Measurements from ENCODE around the gene OR52I1. TPM values are rescaled to one million over a fixed set of nuclear protein-coding genes. Genes with fewer than 3 reads are reported as not detected.

OR52I1 gene
- total RNA-seq, 2 experiments from 2014 or later: not detected

GRCh38 chr11:4605057-4605456, 11.2 kb downstream of the OR52I1 start:
- TF ChIP-seq, protein P1, sequence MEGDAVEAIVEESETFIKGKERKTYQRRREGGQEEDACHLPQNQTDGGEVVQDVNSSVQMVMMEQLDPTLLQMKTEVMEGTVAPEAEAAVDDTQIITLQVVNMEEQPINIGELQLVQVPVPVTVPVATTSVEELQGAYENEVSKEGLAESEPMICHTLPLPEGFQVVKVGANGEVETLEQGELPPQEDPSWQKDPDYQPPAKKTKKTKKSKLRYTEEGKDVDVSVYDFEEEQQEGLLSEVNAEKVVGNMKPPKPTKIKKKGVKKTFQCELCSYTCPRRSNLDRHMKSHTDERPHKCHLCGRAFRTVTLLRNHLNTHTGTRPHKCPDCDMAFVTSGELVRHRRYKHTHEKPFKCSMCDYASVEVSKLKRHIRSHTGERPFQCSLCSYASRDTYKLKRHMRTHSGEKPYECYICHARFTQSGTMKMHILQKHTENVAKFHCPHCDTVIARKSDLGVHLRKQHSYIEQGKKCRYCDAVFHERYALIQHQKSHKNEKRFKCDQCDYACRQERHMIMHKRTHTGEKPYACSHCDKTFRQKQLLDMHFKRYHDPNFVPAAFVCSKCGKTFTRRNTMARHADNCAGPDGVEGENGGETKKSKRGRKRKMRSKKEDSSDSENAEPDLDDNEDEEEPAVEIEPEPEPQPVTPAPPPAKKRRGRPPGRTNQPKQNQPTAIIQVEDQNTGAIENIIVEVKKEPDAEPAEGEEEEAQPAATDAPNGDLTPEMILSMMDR (IDR thresholded peaks at IDR 0.05): no peak
- Mint-ChIP-seq H3K36me3 (ENCODE audit: low read depth) (peaks cover 54% of the 10 kb centered on the region), H3K4me3 (peak overlapping the region; percentile 16), H3K9me3 (peaks cover 3% of the 10 kb centered on the region), H3K27ac (no peak overlapping the region), H3K4me1 (ENCODE audit: low read depth) (peaks cover 46% of the 10 kb centered on the region), H3K27me3 (no peaks in the 10 kb centered on the region)
- Histone ChIP-seq H3K4me3 (ENCODE audit: low read length) (no peak overlapping the region), H3K9me3 (ENCODE audit: control insufficient read depth in 1 of 2, insufficient read depth in 1 of 2, low read length in 2 of 2) (no peaks in the 10 kb centered on the region), H3K36me3 (ENCODE audit: insufficient read depth, low read length) (peaks cover 49% of the 10 kb centered on the region), H3K27ac (ENCODE audit: low read depth in 1 of 2, low read length in 2 of 2) (no peak overlapping the region), H3K4me1 (ENCODE audit: insufficient read depth, low read length) (peaks cover 20% of the 10 kb centered on the region), H3K27me3 (ENCODE audit: control insufficient read depth in 1 of 2, insufficient read depth in 2 of 2, low read length in 2 of 2) (no peaks in the 10 kb centered on the region)
- ATAC-seq (ENCODE audit: poor library complexity) (no peak), DNase-seq (no peak)
- ChIA-PET CTCF (no interaction called here), POLR2A (no interaction called here)
- intact Hi-C loops (cut with DNase I, micrococcal nuclease): loop anchor here in 1 of 2 experiments (5.0 to 10.0 kb wide), 3 partner anchors 213 to 1632 kb away; partner anchors contain the start of genes CNGA4 and TRIM21

DNA sequence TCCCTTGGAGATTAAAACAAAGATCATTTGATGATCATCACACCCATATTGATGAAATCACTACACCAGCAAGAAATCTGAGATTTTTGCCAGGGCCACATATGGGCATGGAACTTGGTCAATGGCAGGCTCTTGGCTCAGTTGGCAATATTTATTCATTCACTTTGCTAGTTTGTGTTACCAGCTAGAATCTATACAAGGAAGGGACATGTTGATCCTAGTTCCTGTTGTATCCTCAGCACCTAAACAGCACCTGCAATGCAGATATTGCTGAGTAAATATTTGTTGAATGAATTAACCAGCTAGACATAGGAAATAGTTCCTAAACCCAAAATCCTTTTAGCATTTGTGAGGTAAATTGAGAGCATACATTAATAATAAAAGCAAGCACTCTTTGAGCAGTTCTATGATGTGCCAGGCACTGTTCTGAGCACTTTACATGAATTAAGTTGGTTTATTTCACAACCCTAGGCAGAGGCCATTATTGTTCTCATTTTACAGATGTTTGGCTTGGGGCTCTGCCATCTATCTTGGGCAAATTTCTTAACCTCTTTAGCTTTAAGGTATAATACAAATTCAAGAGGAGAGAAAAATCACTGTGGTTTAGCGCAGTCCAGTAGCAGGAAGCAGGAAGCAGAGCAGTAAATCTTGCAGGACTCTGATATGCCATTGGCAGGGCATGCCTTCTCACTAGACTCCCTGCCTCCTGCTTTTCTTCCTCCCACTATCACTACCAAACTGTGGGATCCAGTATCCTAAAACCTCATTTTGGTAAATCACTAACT, 12.6 kb downstream of the OR52I1 start:
- CTCF ChIA-PET: interaction anchor here (1.3 kb wide), 1 partner anchor 31 kb away, joined by 5 read pairs; the partner anchor contains the start of gene OR51D1
- Histone ChIP-seq H3K36me3 (ENCODE audit: insufficient read depth, low read length) (peaks cover 36% of the 10 kb centered on the region), H3K27me3 (ENCODE audit: control insufficient read depth in 1 of 2, insufficient read depth in 2 of 2, low read length in 2 of 2) (no peaks in the 10 kb centered on the region), H3K4me1 (ENCODE audit: insufficient read depth, low read length) (peaks cover 23% of the 10 kb centered on the region), H3K9me3 (ENCODE audit: control insufficient read depth in 1 of 2, insufficient read depth in 1 of 2, low read length in 2 of 2) (no peaks in the 10 kb centered on the region), H3K27ac (ENCODE audit: low read depth in 1 of 2, low read length in 2 of 2) (no peak overlapping the region), H3K4me3 (ENCODE audit: low read length) (no peak overlapping the region)
- Mint-ChIP-seq H3K27me3 (no peaks in the 10 kb centered on the region), H3K4me1 (ENCODE audit: low read depth) (peaks cover 53% of the 10 kb centered on the region), H3K4me3 (peak overlapping the region; percentile 87), H3K27ac (peak overlapping the region; percentile 86), H3K36me3 (ENCODE audit: low read depth) (peaks cover 41% of the 10 kb centered on the region), H3K9me3 (peaks cover 3% of the 10 kb centered on the region)
- ATAC-seq (ENCODE audit: poor library complexity): no peak
- no peak for DNase-seq
- POLR2A ChIA-PET: no interaction called here
- TF ChIP-seq, protein P1 (IDR thresholded peaks at IDR 0.05): no peak
- intact Hi-C loops (cut with DNase I, micrococcal nuclease): loop anchor here in 1 of 2 experiments (5.0 to 10.0 kb wide), 3 partner anchors 214 to 1631 kb away; partner anchors contain the start of genes CNGA4 and TRIM21

GRCh38 chr11:4607096-4607495, 13.3 kb downstream of the OR52I1 start:
- Histone ChIP-seq H3K27ac (ENCODE audit: low read depth in 1 of 2, low read length in 2 of 2) (no peak overlapping the region), H3K9me3 (ENCODE audit: control insufficient read depth in 1 of 2, insufficient read depth in 1 of 2, low read length in 2 of 2) (no peaks in the 10 kb centered on the region), H3K4me1 (ENCODE audit: insufficient read depth, low read length) (peaks cover 23% of the 10 kb centered on the region), H3K4me3 (ENCODE audit: low read length) (peak overlapping the region; percentile 81), H3K27me3 (ENCODE audit: control insufficient read depth in 1 of 2, insufficient read depth in 2 of 2, low read length in 2 of 2) (no peaks in the 10 kb centered on the region), H3K36me3 (ENCODE audit: insufficient read depth, low read length) (peaks cover 29% of the 10 kb centered on the region)
- Mint-ChIP-seq H3K27me3 (no peaks in the 10 kb centered on the region), H3K4me1 (ENCODE audit: low read depth) (peaks cover 53% of the 10 kb centered on the region), H3K4me3 (peak overlapping the region; percentile 87), H3K36me3 (ENCODE audit: low read depth) (peaks cover 34% of the 10 kb centered on the region), H3K27ac (peak overlapping the region; percentile 86), H3K9me3 (peaks cover 3% of the 10 kb centered on the region)
- DNase-seq: peak in 1 of 14 experiments; percentile 4
- TF ChIP-seq, protein P1 (IDR thresholded peaks at IDR 0.05): no peak
- POLR2A ChIA-PET: no interaction called here
- CTCF ChIA-PET: interaction anchor here (1.3 kb wide), 1 partner anchor 30 kb away, joined by 5 read pairs; the partner anchor contains the start of gene OR51D1
- no peak for ATAC-seq (ENCODE audit: poor library complexity)
- intact Hi-C loops (cut with DNase I, micrococcal nuclease): loop anchor here in 1 of 2 experiments (5.0 to 10.0 kb wide), 3 partner anchors 215 to 1630 kb away; partner anchors contain the start of genes CNGA4 and TRIM21

All from CD4-positive, alpha-beta T cell (primary cell).